GM19455 (cell line): ENCODE measurements around the gene CXorf58.
"Not testable (repeated sequence)": the region's sequence is repeated elsewhere in the genome, so short reads cannot be mapped to it uniquely, and the experiment has no call there.

Experiments used
- ATAC-seq: cut with Tn5 transposase; IDR thresholded peaks from one replicate; pipeline ENCODE4 v1.9.1; 2021; ENCODE audit not compliant: unreplicated experiment

The CXorf58 gene

GRCh38 chrX:23952984-23953907 lies 45.4 kb downstream of the CXorf58 start:
- ATAC-seq = peak; percentile 89

- ATAC-seq = no peak
These were observed 46.1 kb downstream of the CXorf58 start for GRCh38 chrX:23953908-23954269.

GRCh38 chrX:23954396-23954795 lies 46.6 kb downstream of the CXorf58 start:
- ATAC-seq = no peak

GRCh38 chrX:23959781-23960180 lies 52.0 kb downstream of the CXorf58 start:
- ATAC-seq = no peak

- no peak for ATAC-seq
These were observed 56.4 kb downstream of the CXorf58 start for GRCh38 chrX:23964191-23964590.

- ATAC-seq = not testable (repeated sequence)
These were observed 57.8 kb downstream of the CXorf58 start for GRCh38 chrX:23965630-23966029.

GRCh38 chrX:23978491-23978890 lies 70.7 kb downstream of the CXorf58 start:
- ATAC-seq = no peak

GRCh38 chrX:23980011-23980441 lies 72.2 kb downstream of the CXorf58 start:
- ATAC-seq = no peak

GRCh38 chrX:23981222-23981621 lies 73.4 kb downstream of the CXorf58 start:
- no peak for ATAC-seq

- no peak for ATAC-seq
These were observed 73.9 kb downstream of the CXorf58 start for GRCh38 chrX:23981711-23982110.

GRCh38 chrX:23982891-23983290 lies 75.1 kb downstream of the CXorf58 start:
- ATAC-seq = no peak
